ENCODE measurements around the gene AZU1. TPM values are rescaled to one million over a fixed set of nuclear protein-coding genes. Genes with fewer than 3 reads are reported as not detected.
"Not testable (repeated sequence)": the region's sequence is repeated elsewhere in the genome, so short reads cannot be mapped to it uniquely, and the experiment has no call there.

AZU1 gene
- total RNA-seq, 1 donor from 2014 or later = 0.21 TPM

DNA sequence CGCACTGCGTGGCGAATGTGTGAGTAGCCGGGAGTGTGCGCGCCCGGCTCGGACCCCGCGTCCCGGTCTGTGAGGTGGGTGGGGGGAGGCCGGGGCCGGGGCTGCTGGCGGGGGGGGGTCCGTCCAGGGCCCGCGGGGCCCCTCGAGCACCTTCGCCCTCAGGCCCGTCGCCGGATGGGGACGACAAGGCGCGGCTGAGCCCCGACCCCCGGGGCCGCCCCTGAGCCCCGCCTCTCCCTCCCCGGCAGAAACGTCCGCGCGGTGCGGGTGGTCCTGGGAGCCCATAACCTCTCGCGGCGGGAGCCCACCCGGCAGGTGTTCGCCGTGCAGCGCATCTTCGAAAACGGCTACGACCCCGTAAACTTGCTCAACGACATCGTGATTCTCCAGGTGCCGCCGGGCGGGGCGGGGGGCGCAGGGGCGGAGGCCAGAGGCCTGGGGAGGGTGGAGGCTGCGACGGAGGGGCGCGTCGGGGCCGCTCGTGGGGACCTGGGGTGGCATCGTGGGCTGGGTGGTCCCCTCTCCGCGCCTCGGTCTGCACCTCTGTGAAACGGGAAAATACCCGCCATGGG is 25.5 kb downstream of the AZU1 start:
- TF ChIP-seq, protein P1, sequence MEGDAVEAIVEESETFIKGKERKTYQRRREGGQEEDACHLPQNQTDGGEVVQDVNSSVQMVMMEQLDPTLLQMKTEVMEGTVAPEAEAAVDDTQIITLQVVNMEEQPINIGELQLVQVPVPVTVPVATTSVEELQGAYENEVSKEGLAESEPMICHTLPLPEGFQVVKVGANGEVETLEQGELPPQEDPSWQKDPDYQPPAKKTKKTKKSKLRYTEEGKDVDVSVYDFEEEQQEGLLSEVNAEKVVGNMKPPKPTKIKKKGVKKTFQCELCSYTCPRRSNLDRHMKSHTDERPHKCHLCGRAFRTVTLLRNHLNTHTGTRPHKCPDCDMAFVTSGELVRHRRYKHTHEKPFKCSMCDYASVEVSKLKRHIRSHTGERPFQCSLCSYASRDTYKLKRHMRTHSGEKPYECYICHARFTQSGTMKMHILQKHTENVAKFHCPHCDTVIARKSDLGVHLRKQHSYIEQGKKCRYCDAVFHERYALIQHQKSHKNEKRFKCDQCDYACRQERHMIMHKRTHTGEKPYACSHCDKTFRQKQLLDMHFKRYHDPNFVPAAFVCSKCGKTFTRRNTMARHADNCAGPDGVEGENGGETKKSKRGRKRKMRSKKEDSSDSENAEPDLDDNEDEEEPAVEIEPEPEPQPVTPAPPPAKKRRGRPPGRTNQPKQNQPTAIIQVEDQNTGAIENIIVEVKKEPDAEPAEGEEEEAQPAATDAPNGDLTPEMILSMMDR (IDR thresholded peaks at IDR 0.05; ENCODE audit: unreplicated experiment) = no peak
- no peak overlapping the region for H3K4me3 Mint-ChIP-seq (ENCODE audit: unreplicated experiment)
- no peaks in the 10 kb centered on the region for H3K4me1 Mint-ChIP-seq (ENCODE audit: unreplicated experiment)
- H3K36me3 Mint-ChIP-seq (ENCODE audit: low read depth, unreplicated experiment) = no peaks in the 10 kb centered on the region
- H3K27ac Mint-ChIP-seq (ENCODE audit: unreplicated experiment) = no peak overlapping the region
- no peak for DNase-seq (ENCODE audit: low spot score)
- no peaks in the 10 kb centered on the region for H3K27me3 Mint-ChIP-seq (ENCODE audit: unreplicated experiment)
- H3K9me3 Mint-ChIP-seq (ENCODE audit: unreplicated experiment) = no peaks in the 10 kb centered on the region

DNA sequence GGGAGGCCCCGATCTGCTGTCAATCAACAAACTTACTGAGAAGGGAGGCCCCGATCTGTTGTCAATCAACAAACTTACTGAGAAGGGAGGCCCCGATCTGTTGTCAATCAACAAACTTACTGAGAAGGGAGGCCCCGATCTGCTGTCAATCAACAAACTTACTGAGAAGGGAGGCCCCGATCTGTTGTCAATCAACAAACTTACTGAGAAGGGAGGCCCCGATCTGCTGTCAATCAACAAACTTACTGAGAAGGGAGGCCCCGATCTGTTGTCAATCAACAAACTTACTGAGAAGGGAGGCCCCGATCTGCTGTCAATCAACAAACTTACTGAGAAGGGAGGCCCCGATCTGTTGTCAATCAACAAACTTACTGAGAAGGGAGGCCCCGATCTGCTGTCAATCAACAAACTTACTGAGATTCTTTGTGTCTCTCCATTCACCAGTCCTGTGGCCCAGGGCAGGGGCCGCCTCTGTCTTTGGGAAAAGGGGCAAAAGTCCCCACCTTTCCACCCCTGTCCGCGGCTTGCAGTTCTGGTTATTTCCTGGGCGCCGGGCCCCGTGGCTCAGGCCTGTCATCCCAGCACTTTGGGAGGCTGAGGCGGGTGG is 26.1 kb downstream of the AZU1 start:
- H3K9me3 Mint-ChIP-seq (ENCODE audit: unreplicated experiment); DNase-seq (ENCODE audit: low spot score); H3K4me3 Mint-ChIP-seq (ENCODE audit: unreplicated experiment); H3K36me3 Mint-ChIP-seq (ENCODE audit: low read depth, unreplicated experiment); H3K27ac Mint-ChIP-seq (ENCODE audit: unreplicated experiment); H3K27me3 Mint-ChIP-seq (ENCODE audit: unreplicated experiment); H3K4me1 Mint-ChIP-seq (ENCODE audit: unreplicated experiment): not testable (repeated sequence)

DNA sequence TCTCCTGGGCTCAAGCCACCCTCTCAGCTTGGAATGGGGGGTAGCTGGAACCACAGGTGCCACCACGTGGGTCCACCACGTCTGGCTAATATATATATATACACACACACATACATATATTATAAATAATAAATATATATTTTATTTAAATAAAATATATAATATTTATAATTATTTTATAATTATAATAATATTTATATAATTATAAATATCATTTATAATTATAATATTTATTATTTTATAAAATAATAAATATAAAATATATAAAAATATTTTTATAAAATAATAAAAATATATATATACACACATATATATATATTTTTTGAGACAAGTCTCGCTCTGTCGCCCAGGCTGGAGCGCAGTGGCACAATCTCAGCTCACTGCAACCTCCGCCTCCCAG is 26.9 kb downstream of the AZU1 start:
- Mint-ChIP-seq H3K36me3 (ENCODE audit: low read depth, unreplicated experiment) (no peaks in the 10 kb centered on the region), H3K9me3 (ENCODE audit: unreplicated experiment) (no peaks in the 10 kb centered on the region)

DNA sequence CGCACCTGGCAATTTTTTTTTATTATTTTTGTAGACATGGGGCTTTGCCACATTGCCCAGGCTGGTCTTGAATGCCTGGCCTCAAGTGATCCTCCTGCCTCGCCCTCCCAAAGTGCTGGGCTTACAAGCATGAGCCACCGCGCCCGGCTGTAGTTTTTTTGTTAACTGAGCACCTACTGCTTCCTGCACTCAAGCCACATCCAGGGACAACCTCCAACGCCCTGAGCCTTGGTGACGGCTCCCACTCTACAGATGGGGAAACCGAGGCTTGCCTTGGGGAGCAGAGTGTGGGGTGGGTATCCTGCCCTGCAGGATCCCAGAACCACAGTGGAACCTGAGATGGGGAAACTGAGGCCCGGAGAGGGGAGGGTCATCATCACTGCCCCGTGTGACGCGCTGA is 27.5 kb downstream of the AZU1 start:
- Mint-ChIP-seq H3K9me3 (ENCODE audit: unreplicated experiment) (no peaks in the 10 kb centered on the region), H3K27ac (ENCODE audit: unreplicated experiment) (no peak overlapping the region), H3K27me3 (ENCODE audit: unreplicated experiment) (peaks cover 6% of the 10 kb centered on the region), H3K4me1 (ENCODE audit: unreplicated experiment) (no peaks in the 10 kb centered on the region), H3K4me3 (ENCODE audit: unreplicated experiment) (no peak overlapping the region), H3K36me3 (ENCODE audit: low read depth, unreplicated experiment) (no peaks in the 10 kb centered on the region)
- no peak for DNase-seq (ENCODE audit: low spot score)
- TF ChIP-seq, protein P1 (IDR thresholded peaks at IDR 0.05; ENCODE audit: unreplicated experiment) = no peak

More for the DNA sequence above, 26.9 kb downstream of the AZU1 start:
- H3K27me3 Mint-ChIP-seq (ENCODE audit: unreplicated experiment) = peaks cover 3% of the 10 kb centered on the region
- no peak overlapping the region for H3K4me3 Mint-ChIP-seq (ENCODE audit: unreplicated experiment)
- no peak for DNase-seq (ENCODE audit: low spot score)
- TF ChIP-seq, protein P1 (IDR thresholded peaks at IDR 0.05; ENCODE audit: unreplicated experiment) = no peak
- no peaks in the 10 kb centered on the region for H3K4me1 Mint-ChIP-seq (ENCODE audit: unreplicated experiment)
- no peak overlapping the region for H3K27ac Mint-ChIP-seq (ENCODE audit: unreplicated experiment)

DNA sequence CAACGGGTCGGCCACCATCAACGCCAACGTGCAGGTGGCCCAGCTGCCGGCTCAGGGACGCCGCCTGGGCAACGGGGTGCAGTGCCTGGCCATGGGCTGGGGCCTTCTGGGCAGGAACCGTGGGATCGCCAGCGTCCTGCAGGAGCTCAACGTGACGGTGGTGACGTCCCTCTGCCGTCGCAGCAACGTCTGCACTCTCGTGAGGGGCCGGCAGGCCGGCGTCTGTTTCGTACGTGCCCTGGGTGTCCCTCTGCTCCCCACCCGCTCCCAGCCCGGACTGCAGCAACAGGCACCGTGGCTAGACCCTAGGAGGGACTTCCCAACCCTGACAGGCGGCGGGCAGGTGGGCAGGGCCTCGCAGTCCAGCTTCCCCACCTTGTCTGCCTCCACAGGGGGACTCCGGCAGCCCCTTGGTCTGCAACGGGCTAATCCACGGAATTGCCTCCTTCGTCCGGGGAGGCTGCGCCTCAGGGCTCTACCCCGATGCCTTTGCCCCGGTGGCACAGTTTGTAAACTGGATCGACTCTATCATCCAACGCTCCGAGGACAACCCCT is 28.0 kb downstream of the AZU1 start:
- Mint-ChIP-seq H3K4me3 (ENCODE audit: unreplicated experiment) (no peak overlapping the region), H3K4me1 (ENCODE audit: unreplicated experiment) (no peaks in the 10 kb centered on the region), H3K27me3 (ENCODE audit: unreplicated experiment) (peaks cover 6% of the 10 kb centered on the region), H3K27ac (ENCODE audit: unreplicated experiment) (no peak overlapping the region), H3K9me3 (ENCODE audit: unreplicated experiment) (no peaks in the 10 kb centered on the region), H3K36me3 (ENCODE audit: low read depth, unreplicated experiment) (no peaks in the 10 kb centered on the region)
- TF ChIP-seq, protein P1 (IDR thresholded peaks at IDR 0.05; ENCODE audit: unreplicated experiment) = no peak
- no peak for DNase-seq (ENCODE audit: low spot score)

Measured in endothelial cell (in vitro differentiated cells).